ENCODE results near the gene RIPK1.
A peak's percentile ranks its signal among the peaks of the same experiment; 100 is the strongest.
"Not testable (repeated sequence)": the region's sequence is repeated elsewhere in the genome, so short reads cannot be mapped to it uniquely, and the experiment has no call there.

RIPK1 gene

GRCh38 chr6:3046295-3046694 lies 22.0 kb upstream of the RIPK1 start:
- DNase-seq: no peak

GRCh38 chr6:3048009-3048408 lies 20.3 kb upstream of the RIPK1 start:
- DNase-seq: not testable (repeated sequence)

GRCh38 chr6:3052481-3053230 lies 15.6 kb upstream of the RIPK1 start:
- no peak for DNase-seq

- no peak for DNase-seq
Observed at GRCh38 chr6:3053231-3053508, 15.1 kb upstream of the RIPK1 start.

GRCh38 chr6:3054229-3055157 lies 13.8 kb upstream of the RIPK1 start:
- DNase-seq: not testable (repeated sequence)

- DNase-seq: not testable (repeated sequence)
Observed at GRCh38 chr6:3055158-3055499, 13.2 kb upstream of the RIPK1 start.

GRCh38 chr6:3057063-3057770 lies 11.1 kb upstream of the RIPK1 start:
- DNase-seq: no peak

GRCh38 chr6:3058957-3059356 lies 9.3 kb upstream of the RIPK1 start:
- DNase-seq: no peak

- DNase-seq: not testable (repeated sequence)
Observed at GRCh38 chr6:3060092-3060491, 8.2 kb upstream of the RIPK1 start.

- no peak for DNase-seq
Observed at GRCh38 chr6:3061501-3061941, 6.8 kb upstream of the RIPK1 start.

GRCh38 chr6:3063340-3063732 lies 5.0 kb upstream of the RIPK1 start:
- not testable (repeated sequence) for DNase-seq

- DNase-seq: peak; percentile 69
Observed at GRCh38 chr6:3063733-3064700, 4.3 kb upstream of the RIPK1 start.

GRCh38 chr6:3071568-3071967 lies 3.3 kb downstream of the RIPK1 start:
- DNase-seq: no peak

GRCh38 chr6:3072798-3073197 lies 4.5 kb downstream of the RIPK1 start:
- no peak for DNase-seq

- no peak for DNase-seq
Observed at GRCh38 chr6:3073382-3073781, 5.1 kb downstream of the RIPK1 start.

GRCh38 chr6:3075772-3076113 lies 7.4 kb downstream of the RIPK1 start:
- DNase-seq: no peak

GRCh38 chr6:3076320-3076719 lies 8.0 kb downstream of the RIPK1 start:
- DNase-seq: no peak

- DNase-seq: no peak
Observed at GRCh38 chr6:3077430-3077829, 9.1 kb downstream of the RIPK1 start.

GRCh38 chr6:3078952-3079351 lies 10.7 kb downstream of the RIPK1 start:
- not testable (repeated sequence) for DNase-seq

- no peak for DNase-seq
Observed at GRCh38 chr6:3079682-3080081, 11.4 kb downstream of the RIPK1 start.

GRCh38 chr6:3081960-3082359 lies 13.7 kb downstream of the RIPK1 start:
- no peak for DNase-seq

GRCh38 chr6:3085074-3085473 lies 16.8 kb downstream of the RIPK1 start:
- DNase-seq: no peak

Measured in NCI-H446 treated with DMSO at 0.1 percent for 48 hours (cell line).